Measurements from ENCODE around the gene UBE2J1.
A peak's percentile ranks its signal among the peaks of the same experiment; 100 is the strongest.

UBE2J1 gene

GRCh38 chr6:89359561-89359960 is 7.0 kb upstream of the UBE2J1 start:
- H3K9me3 ChIP-seq (ENCODE audit: control insufficient read depth, low read length), result no peaks in the 10 kb centered on the region
- H3K27me3 ChIP-seq (ENCODE audit: control insufficient read depth, insufficient read depth, low read length), result no peaks in the 10 kb centered on the region
- no peaks in the 10 kb centered on the region for H3K4me1 ChIP-seq (ENCODE audit: control insufficient read depth, insufficient read depth, low read length)
- no peak overlapping the region for H3K4me3 ChIP-seq (ENCODE audit: low read length)
- no peaks in the 10 kb centered on the region for H3K36me3 ChIP-seq (ENCODE audit: control insufficient read depth, insufficient read depth, low read length)
- no peak overlapping the region for H3K9ac ChIP-seq (ENCODE audit: low read length)

GRCh38 chr6:89357390-89357789 is 4.9 kb upstream of the UBE2J1 start:
- no peaks in the 10 kb centered on the region for H3K27me3 ChIP-seq (ENCODE audit: control insufficient read depth, insufficient read depth, low read length)
- H3K9me3 ChIP-seq (ENCODE audit: control insufficient read depth, low read length), result no peaks in the 10 kb centered on the region
- H3K4me3 ChIP-seq (ENCODE audit: low read length), result no peak overlapping the region
- no peak overlapping the region for H3K9ac ChIP-seq (ENCODE audit: low read length)
- H3K36me3 ChIP-seq (ENCODE audit: control insufficient read depth, insufficient read depth, low read length), result no peaks in the 10 kb centered on the region
- H3K4me1 ChIP-seq (ENCODE audit: control insufficient read depth, insufficient read depth, low read length), result no peaks in the 10 kb centered on the region

- no peak overlapping the region for H3K9ac ChIP-seq (ENCODE audit: low read length)
- H3K36me3 ChIP-seq (ENCODE audit: control insufficient read depth, insufficient read depth, low read length), result no peaks in the 10 kb centered on the region
- no peaks in the 10 kb centered on the region for H3K4me1 ChIP-seq (ENCODE audit: control insufficient read depth, insufficient read depth, low read length)
- H3K27me3 ChIP-seq (ENCODE audit: control insufficient read depth, insufficient read depth, low read length), result no peaks in the 10 kb centered on the region
- H3K4me3 ChIP-seq (ENCODE audit: low read length), result no peak overlapping the region
- H3K9me3 ChIP-seq (ENCODE audit: control insufficient read depth, low read length), result no peaks in the 10 kb centered on the region
Measured at GRCh38 chr6:89356642-89357170, 4.2 kb upstream of the UBE2J1 start.

GRCh38 chr6:89355511-89356194 is 3.1 kb upstream of the UBE2J1 start:
- no peak overlapping the region for H3K9ac ChIP-seq (ENCODE audit: low read length)
- H3K4me1 ChIP-seq (ENCODE audit: control insufficient read depth, insufficient read depth, low read length), result peaks cover 7% of the 10 kb centered on the region
- no peaks in the 10 kb centered on the region for H3K36me3 ChIP-seq (ENCODE audit: control insufficient read depth, insufficient read depth, low read length)
- H3K27me3 ChIP-seq (ENCODE audit: control insufficient read depth, insufficient read depth, low read length), result no peaks in the 10 kb centered on the region
- no peaks in the 10 kb centered on the region for H3K9me3 ChIP-seq (ENCODE audit: control insufficient read depth, low read length)
- no peak overlapping the region for H3K4me3 ChIP-seq (ENCODE audit: low read length)

- Histone ChIP-seq H3K36me3 (ENCODE audit: control insufficient read depth, insufficient read depth, low read length) (no peaks in the 10 kb centered on the region), H3K4me1 (ENCODE audit: control insufficient read depth, insufficient read depth, low read length) (peaks cover 10% of the 10 kb centered on the region), H3K27me3 (ENCODE audit: control insufficient read depth, insufficient read depth, low read length) (no peaks in the 10 kb centered on the region), H3K4me3 (ENCODE audit: low read length) (no peak overlapping the region), H3K9ac (ENCODE audit: low read length) (no peak overlapping the region), H3K9me3 (ENCODE audit: control insufficient read depth, low read length) (no peaks in the 10 kb centered on the region)
Measured at GRCh38 chr6:89353702-89354392, 1.3 kb upstream of the UBE2J1 start.

GRCh38 chr6:89353118-89353556 is 615 bp upstream of the UBE2J1 start:
- Histone ChIP-seq H3K36me3 (ENCODE audit: control insufficient read depth, insufficient read depth, low read length) (no peaks in the 10 kb centered on the region), H3K9me3 (ENCODE audit: control insufficient read depth, low read length) (no peaks in the 10 kb centered on the region), H3K4me1 (ENCODE audit: control insufficient read depth, insufficient read depth, low read length) (peaks cover 15% of the 10 kb centered on the region), H3K9ac (ENCODE audit: low read length) (peak overlapping the region; percentile 99), H3K27me3 (ENCODE audit: control insufficient read depth, insufficient read depth, low read length) (no peaks in the 10 kb centered on the region), H3K4me3 (ENCODE audit: low read length) (peak overlapping the region; percentile 96)

- Histone ChIP-seq H3K4me3 (ENCODE audit: low read length) (peak overlapping the region; percentile 96), H3K27me3 (ENCODE audit: control insufficient read depth, insufficient read depth, low read length) (no peaks in the 10 kb centered on the region), H3K36me3 (ENCODE audit: control insufficient read depth, insufficient read depth, low read length) (no peaks in the 10 kb centered on the region), H3K9me3 (ENCODE audit: control insufficient read depth, low read length) (no peaks in the 10 kb centered on the region), H3K4me1 (ENCODE audit: control insufficient read depth, insufficient read depth, low read length) (peaks cover 24% of the 10 kb centered on the region), H3K9ac (ENCODE audit: low read length) (peak overlapping the region; percentile 99)
Measured at GRCh38 chr6:89351671-89352277, 748 bp downstream of the UBE2J1 start.

- no peak overlapping the region for H3K4me3 ChIP-seq (ENCODE audit: low read length)
- H3K4me1 ChIP-seq (ENCODE audit: control insufficient read depth, insufficient read depth, low read length), result peaks cover 30% of the 10 kb centered on the region
- H3K9ac ChIP-seq (ENCODE audit: low read length), result no peak overlapping the region
- H3K9me3 ChIP-seq (ENCODE audit: control insufficient read depth, low read length), result no peaks in the 10 kb centered on the region
- H3K27me3 ChIP-seq (ENCODE audit: control insufficient read depth, insufficient read depth, low read length), result no peaks in the 10 kb centered on the region
- H3K36me3 ChIP-seq (ENCODE audit: control insufficient read depth, insufficient read depth, low read length), result no peaks in the 10 kb centered on the region
Measured at GRCh38 chr6:89350281-89350966, 2.1 kb downstream of the UBE2J1 start.

- no peaks in the 10 kb centered on the region for H3K9me3 ChIP-seq (ENCODE audit: control insufficient read depth, low read length)
- no peak overlapping the region for H3K9ac ChIP-seq (ENCODE audit: low read length)
- H3K36me3 ChIP-seq (ENCODE audit: control insufficient read depth, insufficient read depth, low read length), result no peaks in the 10 kb centered on the region
- no peak overlapping the region for H3K4me3 ChIP-seq (ENCODE audit: low read length)
- H3K4me1 ChIP-seq (ENCODE audit: control insufficient read depth, insufficient read depth, low read length), result peaks cover 30% of the 10 kb centered on the region
- H3K27me3 ChIP-seq (ENCODE audit: control insufficient read depth, insufficient read depth, low read length), result no peaks in the 10 kb centered on the region
Measured at GRCh38 chr6:89348372-89348771, 4.2 kb downstream of the UBE2J1 start.

- H3K27me3 ChIP-seq (ENCODE audit: control insufficient read depth, insufficient read depth, low read length), result no peaks in the 10 kb centered on the region
- no peaks in the 10 kb centered on the region for H3K9me3 ChIP-seq (ENCODE audit: control insufficient read depth, low read length)
- H3K4me1 ChIP-seq (ENCODE audit: control insufficient read depth, insufficient read depth, low read length), result peaks cover 30% of the 10 kb centered on the region
- no peaks in the 10 kb centered on the region for H3K36me3 ChIP-seq (ENCODE audit: control insufficient read depth, insufficient read depth, low read length)
- H3K9ac ChIP-seq (ENCODE audit: low read length), result no peak overlapping the region
- no peak overlapping the region for H3K4me3 ChIP-seq (ENCODE audit: low read length)
Measured at GRCh38 chr6:89347825-89348224, 4.7 kb downstream of the UBE2J1 start.

- H3K9ac ChIP-seq (ENCODE audit: low read length), result no peak overlapping the region
- H3K4me1 ChIP-seq (ENCODE audit: control insufficient read depth, insufficient read depth, low read length), result peaks cover 28% of the 10 kb centered on the region
- no peaks in the 10 kb centered on the region for H3K27me3 ChIP-seq (ENCODE audit: control insufficient read depth, insufficient read depth, low read length)
- no peaks in the 10 kb centered on the region for H3K36me3 ChIP-seq (ENCODE audit: control insufficient read depth, insufficient read depth, low read length)
- no peaks in the 10 kb centered on the region for H3K9me3 ChIP-seq (ENCODE audit: control insufficient read depth, low read length)
- no peak overlapping the region for H3K4me3 ChIP-seq (ENCODE audit: low read length)
Measured at GRCh38 chr6:89346433-89346832, 6.1 kb downstream of the UBE2J1 start.

GRCh38 chr6:89339565-89339964 is 13.0 kb downstream of the UBE2J1 start:
- H3K27me3 ChIP-seq (ENCODE audit: control insufficient read depth, insufficient read depth, low read length), result no peaks in the 10 kb centered on the region
- H3K36me3 ChIP-seq (ENCODE audit: control insufficient read depth, insufficient read depth, low read length), result no peaks in the 10 kb centered on the region
- no peak overlapping the region for H3K4me3 ChIP-seq (ENCODE audit: low read length)
- no peaks in the 10 kb centered on the region for H3K9me3 ChIP-seq (ENCODE audit: control insufficient read depth, low read length)
- H3K4me1 ChIP-seq (ENCODE audit: control insufficient read depth, insufficient read depth, low read length), result no peaks in the 10 kb centered on the region
- no peak overlapping the region for H3K9ac ChIP-seq (ENCODE audit: low read length)
